Measurements from ENCODE around the gene MRC2.

Gene MRC2

GRCh38 chr17:62705156-62705777 is 77.8 kb downstream of the MRC2 start:
- DNase-seq: no peak

- DNase-seq: no peak
Measured at GRCh38 chr17:62705778-62706597, 78.5 kb downstream of the MRC2 start.

GRCh38 chr17:62706598-62707424 is 79.3 kb downstream of the MRC2 start:
- DNase-seq: no peak

GRCh38 chr17:62707425-62707739 is 79.9 kb downstream of the MRC2 start:
- DNase-seq: no peak

- DNase-seq: no peak
Measured at GRCh38 chr17:62708587-62708986, 81.1 kb downstream of the MRC2 start.

- DNase-seq: no peak
Measured at GRCh38 chr17:62712171-62712581, 84.7 kb downstream of the MRC2 start.

GRCh38 chr17:62713086-62713881 is 85.8 kb downstream of the MRC2 start:
- no peak for DNase-seq

GRCh38 chr17:62714016-62714777 is 86.7 kb downstream of the MRC2 start:
- DNase-seq: no peak

- no peak for DNase-seq
Measured at GRCh38 chr17:62715882-62716390, 88.5 kb downstream of the MRC2 start.

GRCh38 chr17:62716834-62717588 is 89.5 kb downstream of the MRC2 start:
- no peak for DNase-seq

- no peak for DNase-seq
Measured at GRCh38 chr17:62717589-62717855, 90.1 kb downstream of the MRC2 start.

- DNase-seq: no peak
Measured at GRCh38 chr17:62717889-62718288, 90.4 kb downstream of the MRC2 start.

GRCh38 chr17:62718429-62718828 is 91.0 kb downstream of the MRC2 start:
- DNase-seq: no peak

- no peak for DNase-seq
Measured at GRCh38 chr17:62719586-62719985, 92.1 kb downstream of the MRC2 start.

- no peak for DNase-seq
Measured at GRCh38 chr17:62720126-62720850, 92.8 kb downstream of the MRC2 start.

GRCh38 chr17:62722625-62723024 is 95.2 kb downstream of the MRC2 start:
- DNase-seq: no peak

GRCh38 chr17:62723842-62724241 is 96.4 kb downstream of the MRC2 start:
- DNase-seq: no peak

- DNase-seq: peak; percentile 73
Measured at GRCh38 chr17:62724398-62725146, 97.1 kb downstream of the MRC2 start.

- DNase-seq: no peak
Measured at GRCh38 chr17:62725791-62726249, 98.3 kb downstream of the MRC2 start.

Data from central memory CD4-positive, alpha-beta T cell (primary cell).